Thyroid gland (tissue), 4 donors: ENCODE results near the gene PRDM2.

Experiments
- POLR2A ChIP-seq, 2 donors: fragments of 450-650 bp; IDR thresholded peaks; one replicate each; pipeline ENCODE4 v1.6.1; 2017; ENCODE audit warnings: antibody characterized with exemption in 2 of 2, mild to moderate bottlenecking in 2 of 2, moderate library complexity in 1 of 2
- TF ChIP-seq, protein P1 (sequence below), 6 experiments: fragments of 200-600 bp in 3 of 6; fragments of 450-650 bp in 3 of 6; sonication (generic) in 3 of 6; IDR thresholded peaks; one replicate each; pipeline ENCODE4 v1.5.1; 2016 to 2019; ENCODE audit warnings: antibody characterized with exemption in 6 of 6, mild to moderate bottlenecking in 2 of 6, inconsistent platforms in 1 of 6, moderate library complexity in 1 of 6

DNA sequence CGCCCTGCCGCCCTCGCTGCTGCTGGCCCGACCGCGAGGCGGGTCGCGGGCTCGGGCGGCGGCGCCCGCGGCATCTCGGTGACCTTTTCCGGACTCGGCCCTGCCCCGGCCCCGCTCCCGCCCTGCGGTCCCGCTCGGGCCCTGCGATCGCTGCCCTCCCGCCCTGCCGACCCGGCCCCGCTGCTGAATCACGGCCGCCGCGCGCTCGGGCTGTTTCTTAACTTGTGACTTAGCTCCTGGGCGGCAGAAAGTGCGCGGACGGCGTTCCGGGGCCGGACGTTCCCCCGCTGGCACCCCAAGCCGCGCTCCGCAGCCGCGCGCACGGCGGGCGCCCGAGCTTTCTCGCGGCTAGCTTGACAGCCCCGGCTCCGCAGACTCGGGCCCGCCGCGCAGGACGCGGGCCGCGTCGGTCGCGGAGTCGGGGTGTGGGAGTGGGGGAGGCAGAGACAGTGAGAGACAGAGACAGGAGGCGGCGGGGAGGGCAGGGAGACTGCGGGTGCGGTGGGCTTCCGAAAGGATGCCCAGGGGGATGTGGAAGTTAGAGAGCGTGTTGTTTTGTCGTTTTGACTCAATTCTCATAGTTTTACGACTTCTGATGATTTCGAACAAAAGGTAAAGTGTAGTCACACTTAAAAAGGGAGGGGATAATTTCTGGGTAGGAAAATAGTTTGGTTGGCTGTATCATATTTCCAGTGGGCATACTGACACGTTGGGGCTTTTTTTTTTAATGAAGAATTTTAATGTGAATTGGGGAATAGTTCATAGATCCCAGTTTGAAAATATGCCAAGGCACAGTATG is 49.8 kb downstream of the PRDM2 start:
- TF ChIP-seq, protein P1, sequence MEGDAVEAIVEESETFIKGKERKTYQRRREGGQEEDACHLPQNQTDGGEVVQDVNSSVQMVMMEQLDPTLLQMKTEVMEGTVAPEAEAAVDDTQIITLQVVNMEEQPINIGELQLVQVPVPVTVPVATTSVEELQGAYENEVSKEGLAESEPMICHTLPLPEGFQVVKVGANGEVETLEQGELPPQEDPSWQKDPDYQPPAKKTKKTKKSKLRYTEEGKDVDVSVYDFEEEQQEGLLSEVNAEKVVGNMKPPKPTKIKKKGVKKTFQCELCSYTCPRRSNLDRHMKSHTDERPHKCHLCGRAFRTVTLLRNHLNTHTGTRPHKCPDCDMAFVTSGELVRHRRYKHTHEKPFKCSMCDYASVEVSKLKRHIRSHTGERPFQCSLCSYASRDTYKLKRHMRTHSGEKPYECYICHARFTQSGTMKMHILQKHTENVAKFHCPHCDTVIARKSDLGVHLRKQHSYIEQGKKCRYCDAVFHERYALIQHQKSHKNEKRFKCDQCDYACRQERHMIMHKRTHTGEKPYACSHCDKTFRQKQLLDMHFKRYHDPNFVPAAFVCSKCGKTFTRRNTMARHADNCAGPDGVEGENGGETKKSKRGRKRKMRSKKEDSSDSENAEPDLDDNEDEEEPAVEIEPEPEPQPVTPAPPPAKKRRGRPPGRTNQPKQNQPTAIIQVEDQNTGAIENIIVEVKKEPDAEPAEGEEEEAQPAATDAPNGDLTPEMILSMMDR (IDR thresholded peaks at IDR 0.05), result no peak
- no peak for TF ChIP-seq POLR2A (IDR thresholded peaks at IDR 0.05)
